Globus pallidus (tissue), 1 donor: ENCODE data around the gene MAIP1.

Experiments used
- DNase-seq: peaks from one replicate; pipeline ENCODE4 v3.0.0-alpha.2; 2015; ENCODE audit warnings: low spot score

Gene MAIP1

GRCh38 chr2:199989822-199990221 is 34.4 kb downstream of the MAIP1 start:
- DNase-seq, result no peak

DNA sequence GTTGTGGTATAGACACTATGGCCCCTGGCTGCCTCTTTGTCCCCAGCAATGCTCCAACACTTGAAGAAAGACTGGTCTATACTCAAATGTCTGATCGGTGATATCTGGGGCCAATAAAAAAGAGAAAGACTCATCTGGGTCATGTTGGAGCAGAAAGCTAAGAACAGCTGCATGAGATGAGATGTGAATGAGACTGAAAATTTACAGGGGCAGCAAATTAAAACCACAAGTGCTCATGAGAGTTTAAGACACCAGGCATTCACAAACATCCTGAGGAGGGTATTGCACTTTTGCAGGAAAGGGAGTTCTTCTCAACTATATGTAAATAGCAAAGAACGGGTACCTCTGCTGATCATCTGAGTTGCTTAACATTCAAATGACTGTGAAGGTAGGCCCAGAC is 36.3 kb downstream of the MAIP1 start:
- DNase-seq, result no peak

GRCh38 chr2:199992296-199992695 is 36.9 kb downstream of the MAIP1 start:
- DNase-seq, result no peak

- DNase-seq, result no peak
These were observed 39.0 kb downstream of the MAIP1 start for GRCh38 chr2:199994371-199994770.

- DNase-seq, result no peak
These were observed 39.5 kb downstream of the MAIP1 start for GRCh38 chr2:199994896-199995295.

DNA sequence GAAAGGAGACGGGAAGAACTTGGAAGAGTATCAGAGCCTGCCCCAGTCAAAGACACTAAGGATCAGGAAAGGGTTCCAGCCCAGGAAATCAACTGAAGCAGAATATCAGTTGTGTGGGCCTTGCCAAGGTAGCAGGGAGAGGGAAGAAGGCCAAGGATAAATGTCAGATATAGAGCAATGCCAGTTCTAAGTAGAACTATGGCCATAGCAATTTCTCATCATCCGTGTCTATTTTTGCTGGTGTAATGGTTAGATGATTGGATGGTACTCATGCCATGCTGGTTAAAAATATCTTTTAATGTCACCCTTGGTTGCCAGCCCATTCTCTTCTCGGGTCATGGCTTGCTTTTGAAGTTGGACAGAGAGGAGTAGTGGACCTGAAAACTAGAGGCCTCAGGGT is 41.9 kb downstream of the MAIP1 start:
- no peak for DNase-seq

DNA sequence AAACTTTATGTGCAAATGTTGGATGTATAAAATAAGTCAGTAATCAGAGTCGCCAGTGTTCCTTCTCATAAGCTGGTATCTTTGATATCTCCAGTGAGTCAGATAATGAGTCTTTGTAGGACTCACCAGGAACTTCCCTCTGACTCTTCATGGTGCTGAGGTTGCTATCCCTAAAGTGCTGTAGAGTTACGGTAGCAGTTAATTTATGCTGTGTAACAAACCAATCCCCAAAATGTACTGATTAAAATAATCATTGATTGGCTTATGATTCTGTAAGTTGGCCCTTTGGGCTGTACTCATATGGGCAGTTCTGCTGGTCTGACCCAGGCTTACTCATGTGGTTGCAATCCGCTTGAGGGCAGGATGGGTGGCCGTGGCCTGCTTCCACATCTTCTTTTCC is 43.8 kb downstream of the MAIP1 start:
- DNase-seq, result no peak

DNA sequence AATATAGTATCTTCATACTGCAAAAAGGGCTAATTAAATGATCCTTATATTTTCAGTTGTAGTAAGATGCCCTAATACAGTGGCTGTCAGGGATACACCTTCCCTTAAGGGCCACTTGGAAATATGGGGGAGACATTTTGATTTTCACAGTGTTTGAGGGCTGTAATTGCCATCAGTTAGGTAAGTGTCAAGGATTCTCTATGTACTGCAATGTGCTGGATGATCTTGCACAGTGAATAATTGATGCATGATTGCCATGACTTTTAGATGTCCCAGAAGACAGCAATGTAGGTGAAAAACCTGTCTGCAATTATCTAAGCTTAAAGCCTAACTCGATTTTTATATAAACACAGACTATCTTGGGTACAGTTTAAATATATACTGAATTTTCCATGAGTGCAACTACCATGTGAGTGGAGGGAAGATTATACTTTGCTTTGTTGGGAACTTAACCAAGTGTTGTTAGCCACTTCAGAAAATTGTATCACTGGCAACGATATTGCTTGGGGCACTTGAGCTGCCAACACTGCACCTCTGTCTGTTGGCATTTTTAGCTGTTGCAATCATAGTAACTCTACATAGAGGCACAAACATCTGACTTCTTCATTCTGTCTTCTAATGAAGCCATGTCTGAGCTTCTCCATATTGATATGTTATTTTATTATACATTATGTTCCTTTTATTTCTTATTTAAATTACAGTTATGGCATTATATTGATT is 45.2 kb downstream of the MAIP1 start:
- no peak for DNase-seq

GRCh38 chr2:200003444-200003843 is 48.1 kb downstream of the MAIP1 start:
- no peak for DNase-seq

- no peak for DNase-seq
These were observed 50.3 kb downstream of the MAIP1 start for GRCh38 chr2:200005675-200006074.

GRCh38 chr2:200007306-200007705 is 51.9 kb downstream of the MAIP1 start:
- DNase-seq, result no peak

- DNase-seq, result no peak
These were observed 57.0 kb downstream of the MAIP1 start for GRCh38 chr2:200012401-200012800.
